HG03571 (cell line): Measurements from ENCODE around the gene APOC1.
"Not testable (repeated sequence)": the region's sequence is repeated elsewhere in the genome, so short reads cannot be mapped to it uniquely, and the experiment has no call there.

Source experiments
- ATAC-seq: cut with Tn5 transposase; IDR thresholded peaks from one replicate; pipeline ENCODE4 v1.9.1; 2021; ENCODE audit not compliant: unreplicated experiment

The APOC1 gene

DNA sequence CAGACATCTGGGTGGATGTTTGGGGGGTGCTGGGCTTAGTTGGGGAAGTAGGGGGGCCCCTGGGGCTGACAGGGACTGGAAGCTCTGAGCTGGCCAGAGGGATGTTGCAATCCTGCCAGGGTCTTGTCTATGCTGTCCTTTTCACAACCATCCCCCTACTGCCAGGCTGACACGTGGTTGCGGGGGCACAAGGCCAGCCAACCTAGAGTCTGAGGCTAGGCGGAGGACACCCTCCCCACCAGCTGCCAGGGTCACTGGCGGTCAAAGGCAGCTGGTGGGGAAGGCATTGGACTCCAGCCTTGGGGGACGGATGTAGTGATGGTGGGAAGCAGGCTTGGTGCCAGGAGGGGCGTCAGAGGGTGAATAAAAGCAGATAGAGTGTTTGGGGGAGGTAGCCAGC is 1.6 kb upstream of the APOC1 start:
- no peak for ATAC-seq

DNA sequence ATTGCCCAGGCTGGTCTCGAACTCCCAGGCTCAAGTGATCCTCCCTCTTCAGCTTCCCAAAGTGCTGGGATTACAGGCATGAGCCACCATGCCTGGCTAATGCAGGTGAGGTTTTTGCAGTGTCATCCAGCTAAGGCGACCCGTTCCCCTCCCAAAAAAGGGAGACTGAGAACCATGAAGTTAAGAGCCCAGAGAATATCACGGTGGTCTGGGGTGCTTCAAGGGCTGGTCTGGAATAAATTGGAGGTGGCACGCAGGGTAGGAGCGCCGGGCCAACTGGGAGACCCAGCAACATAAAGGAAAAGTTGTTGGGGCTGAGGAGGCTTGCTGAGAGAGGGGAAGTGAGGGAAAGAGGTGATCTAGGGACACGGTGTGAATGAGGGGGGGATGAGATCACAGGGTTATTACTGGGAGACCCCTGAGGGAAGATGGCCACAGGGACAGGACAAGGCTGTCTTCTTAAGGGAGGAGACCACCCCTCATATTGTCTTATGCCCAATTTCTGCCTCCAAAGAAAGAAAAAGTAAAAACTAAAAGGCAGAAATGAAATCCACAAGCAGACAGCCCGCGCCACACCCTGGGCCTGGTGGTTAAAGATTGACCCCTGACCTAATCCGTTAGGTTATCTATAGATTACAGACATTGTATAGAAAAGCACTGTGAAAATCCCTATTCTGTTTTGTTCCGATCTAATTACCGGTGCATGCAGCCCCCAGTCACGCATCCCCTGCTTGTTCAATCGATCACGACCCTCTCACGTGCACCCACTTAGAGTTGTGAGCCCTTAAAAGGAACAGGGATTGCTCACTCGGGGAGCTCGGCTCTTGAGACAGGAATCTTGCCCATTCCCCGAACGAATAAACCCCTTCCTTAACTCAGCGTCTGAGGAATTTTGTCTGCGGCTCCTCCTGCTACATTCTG is 636 bp upstream of the APOC1 start:
- ATAC-seq, result not testable (repeated sequence)

DNA sequence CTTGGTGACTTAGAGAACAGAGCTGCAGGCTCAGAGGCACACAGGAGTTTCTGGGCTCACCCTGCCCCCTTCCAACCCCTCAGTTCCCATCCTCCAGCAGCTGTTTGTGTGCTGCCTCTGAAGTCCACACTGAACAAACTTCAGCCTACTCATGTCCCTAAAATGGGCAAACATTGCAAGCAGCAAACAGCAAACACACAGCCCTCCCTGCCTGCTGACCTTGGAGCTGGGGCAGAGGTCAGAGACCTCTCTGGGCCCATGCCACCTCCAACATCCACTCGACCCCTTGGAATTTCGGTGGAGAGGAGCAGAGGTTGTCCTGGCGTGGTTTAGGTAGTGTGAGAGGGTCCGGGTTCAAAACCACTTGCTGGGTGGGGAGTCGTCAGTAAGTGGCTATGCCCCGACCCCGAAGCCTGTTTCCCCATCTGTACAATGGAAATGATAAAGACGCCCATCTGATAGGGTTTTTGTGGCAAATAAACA is 9.9 kb downstream of the APOC1 start:
- no peak for ATAC-seq

DNA sequence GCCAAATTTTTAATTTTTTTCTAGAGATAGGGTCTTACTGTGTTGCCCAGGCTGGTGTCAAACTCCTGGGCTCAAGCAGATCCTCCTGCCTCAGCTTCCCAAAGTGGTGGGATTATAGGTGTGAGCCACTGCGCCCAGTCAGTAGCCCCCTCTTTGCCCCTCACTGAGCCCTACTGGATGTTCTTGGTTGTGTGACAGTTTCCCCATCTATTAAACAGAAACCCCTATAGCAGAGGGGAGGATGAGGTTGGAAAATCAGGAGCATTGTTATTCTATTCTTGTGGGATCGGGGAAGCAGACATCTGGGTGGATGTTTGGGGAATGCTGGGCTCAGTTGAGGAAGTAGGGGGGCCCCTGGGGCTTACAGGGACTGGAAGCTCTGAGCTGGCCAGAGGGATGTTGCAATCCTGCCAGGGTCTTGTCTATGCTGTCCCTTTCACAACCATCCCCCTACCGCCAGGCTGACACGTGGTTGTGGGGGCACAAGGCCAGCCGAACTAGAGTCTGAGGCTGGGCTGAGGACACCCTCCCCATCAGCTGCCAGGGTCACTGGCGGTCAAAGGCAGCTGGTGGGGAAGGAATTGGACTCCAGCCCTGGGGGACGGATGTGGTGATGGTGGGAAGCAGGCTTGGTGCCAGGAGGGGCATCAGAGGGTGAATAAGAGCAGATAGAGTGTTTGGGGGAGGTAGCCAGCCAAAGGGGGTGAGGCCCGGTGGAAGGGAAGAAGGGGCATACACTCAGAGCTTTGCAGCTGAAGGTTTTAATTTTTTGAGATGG is 10.9 kb downstream of the APOC1 start:
- ATAC-seq, result no peak

DNA sequence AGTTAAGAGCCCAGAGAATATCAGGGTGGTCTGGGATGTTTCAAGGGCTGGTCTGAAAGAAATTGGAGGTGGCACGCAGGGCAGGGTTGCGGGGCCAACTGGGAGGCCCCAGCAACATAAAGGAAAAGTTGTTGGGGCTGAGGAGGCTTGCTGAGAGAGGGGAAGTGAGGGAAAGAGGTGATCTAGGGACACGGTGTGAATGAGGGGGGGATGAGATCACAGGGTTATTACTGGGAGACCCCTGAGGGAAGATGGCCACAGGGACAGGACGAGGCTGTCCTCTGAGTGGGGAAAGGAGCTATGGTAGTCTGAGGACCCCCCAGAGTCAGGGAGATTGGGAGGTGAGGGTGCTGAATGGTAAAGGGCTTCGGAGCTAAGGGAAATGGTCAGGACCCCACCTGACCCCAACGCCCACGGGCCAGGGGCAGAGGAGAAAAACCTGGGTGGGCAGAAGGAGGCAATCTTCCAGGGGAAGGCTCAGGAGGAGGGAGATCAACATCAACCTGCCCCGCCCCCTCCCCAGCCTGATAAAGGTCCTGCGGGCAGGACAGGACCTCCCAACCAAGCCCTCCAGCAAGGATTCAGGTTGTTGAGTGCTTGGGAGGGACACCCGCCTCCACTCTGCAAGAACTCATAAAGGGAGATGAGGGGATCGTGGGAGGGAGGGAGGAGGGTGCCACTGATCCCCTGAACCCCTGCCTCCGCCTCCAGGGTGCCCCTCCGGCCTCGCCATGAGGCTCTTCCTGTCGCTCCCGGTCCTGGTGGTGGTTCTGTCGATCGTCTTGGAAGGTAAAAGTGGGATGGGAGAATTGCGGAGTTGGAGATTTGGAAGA is 12.1 kb downstream of the APOC1 start:
- not testable (repeated sequence) for ATAC-seq

DNA sequence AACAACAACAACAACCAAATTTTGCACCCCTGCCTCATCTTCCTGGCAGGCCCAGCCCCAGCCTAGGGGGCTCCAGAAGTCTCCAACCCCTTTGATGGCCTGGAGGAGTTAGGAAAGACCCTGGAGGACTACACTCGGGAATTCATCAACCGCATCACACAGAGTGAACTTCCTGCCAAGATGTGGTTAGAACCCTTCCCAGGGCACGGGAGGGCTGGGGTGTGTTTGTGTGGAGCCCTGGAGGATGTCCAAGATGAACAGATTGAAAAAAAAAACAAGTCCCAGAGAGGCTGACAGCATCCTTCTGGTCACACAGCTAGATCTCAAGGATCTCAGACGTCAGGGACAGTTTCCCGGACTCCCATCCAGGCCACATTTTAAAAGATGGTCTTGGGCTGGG is 13.3 kb downstream of the APOC1 start:
- ATAC-seq, result no peak

DNA sequence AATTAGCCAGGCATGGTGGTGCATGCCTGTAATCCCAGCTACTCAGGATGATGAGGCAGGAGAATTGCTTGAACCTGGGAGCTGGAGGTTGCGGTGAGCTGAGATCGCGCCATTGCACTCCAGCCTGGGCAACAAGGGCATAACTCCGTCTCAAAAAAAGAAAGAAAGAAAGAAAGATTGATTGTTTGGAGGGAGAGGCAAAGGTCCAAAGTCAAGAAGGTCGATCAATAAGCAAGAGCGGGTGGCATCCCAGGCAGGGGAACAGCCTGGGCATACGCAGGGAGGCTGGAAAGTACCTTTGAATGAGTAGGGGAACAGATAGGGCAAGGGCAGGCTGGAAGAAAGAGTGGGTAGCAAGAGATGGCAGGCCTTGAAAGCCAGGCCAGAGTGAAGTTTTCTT is 15.7 kb downstream of the APOC1 start:
- no peak for ATAC-seq

DNA sequence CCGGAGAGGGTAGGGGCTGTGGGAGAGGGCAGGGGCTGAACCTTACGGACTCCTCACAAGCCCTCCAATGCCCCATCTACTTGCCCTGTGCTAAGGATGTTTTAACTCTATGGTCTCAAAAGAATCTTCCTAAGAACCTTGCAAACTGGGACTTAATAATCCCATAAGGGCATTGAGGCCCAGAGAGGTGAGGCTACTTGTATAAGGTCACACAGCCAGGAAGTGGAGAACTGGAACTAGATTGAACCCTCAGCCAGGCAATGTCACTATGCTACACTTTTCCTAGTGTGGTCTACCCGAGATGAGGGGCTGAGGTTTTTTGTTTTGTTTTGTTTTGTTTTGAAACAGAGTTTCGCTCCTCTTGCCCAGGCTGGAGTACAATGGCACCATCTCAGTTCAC is 17.1 kb downstream of the APOC1 start:
- no peak for ATAC-seq

DNA sequence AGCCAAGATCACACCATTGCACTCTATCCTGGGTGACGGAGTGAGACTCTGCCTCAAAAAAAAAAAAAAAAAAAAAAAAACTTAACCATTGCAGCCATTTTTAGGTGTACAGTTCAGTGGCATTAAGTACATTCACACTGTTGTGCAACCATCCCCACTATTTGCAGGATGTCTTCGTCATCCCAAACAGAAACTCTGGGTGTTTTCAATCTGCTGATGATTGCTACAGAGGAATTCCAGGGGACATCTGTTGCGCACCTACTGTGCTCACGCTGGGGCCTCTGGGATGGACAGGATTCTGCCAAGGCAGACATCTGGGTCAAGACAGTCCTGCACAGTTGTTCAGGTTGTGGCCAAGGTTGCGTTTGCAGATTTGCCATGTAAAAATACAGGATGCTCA is 25.3 kb downstream of the APOC1 start:
- ATAC-seq, result no peak

DNA sequence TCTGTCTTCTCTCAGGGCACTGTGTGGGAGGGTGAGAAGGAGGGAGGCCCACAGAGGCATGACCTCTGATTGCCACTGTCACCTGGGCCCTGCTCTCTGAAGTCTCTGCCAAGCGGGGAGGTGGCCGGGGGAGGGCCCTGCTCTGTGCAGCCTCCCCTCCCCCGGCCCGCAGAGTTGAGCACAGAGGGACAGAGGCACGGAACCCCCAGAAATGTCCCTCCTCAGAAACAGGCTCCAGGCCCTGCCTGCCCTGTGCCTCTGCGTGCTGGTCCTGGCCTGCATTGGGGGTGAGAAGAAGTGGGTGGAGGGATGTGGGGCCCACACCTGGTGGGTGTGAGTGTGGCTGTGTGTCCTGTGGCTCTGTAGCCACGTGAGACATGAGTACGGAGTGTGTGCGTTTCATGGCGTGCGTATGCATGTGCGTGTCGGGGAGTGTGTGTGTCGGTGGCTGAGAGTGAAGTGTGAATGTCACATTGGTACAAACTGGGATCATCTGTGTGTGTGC is 27.7 kb downstream of the APOC1 start, which contains the start of gene APOC4:
Gene APOC4 (plus strand): TSS at position 171 of the 505 bp plus-strand sequence. CDS start 41 bp downstream, at position 212.
- no peak for ATAC-seq

DNA sequence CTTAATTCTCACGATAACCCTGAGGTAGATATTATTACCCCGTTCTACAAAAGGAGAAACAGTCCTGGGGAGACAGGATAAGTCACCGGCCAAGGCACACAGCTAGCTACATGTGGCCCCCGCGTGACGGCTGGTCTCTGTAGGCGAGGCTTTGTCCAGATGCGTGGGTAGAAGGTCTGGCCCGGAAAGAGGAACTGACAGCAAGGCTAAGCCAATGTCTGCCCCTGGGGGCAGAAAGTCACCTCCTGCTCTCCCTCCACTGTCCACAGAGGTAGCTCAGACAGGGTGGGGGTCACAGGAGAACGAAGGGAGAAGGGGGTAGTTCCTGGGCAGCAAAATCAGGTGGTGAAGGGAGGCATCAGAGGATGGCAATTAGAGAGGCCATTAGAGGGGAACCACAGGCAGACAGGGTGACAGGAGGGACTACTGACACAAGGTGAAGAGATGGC is 29.4 kb downstream of the APOC1 start:
- ATAC-seq, result no peak

DNA sequence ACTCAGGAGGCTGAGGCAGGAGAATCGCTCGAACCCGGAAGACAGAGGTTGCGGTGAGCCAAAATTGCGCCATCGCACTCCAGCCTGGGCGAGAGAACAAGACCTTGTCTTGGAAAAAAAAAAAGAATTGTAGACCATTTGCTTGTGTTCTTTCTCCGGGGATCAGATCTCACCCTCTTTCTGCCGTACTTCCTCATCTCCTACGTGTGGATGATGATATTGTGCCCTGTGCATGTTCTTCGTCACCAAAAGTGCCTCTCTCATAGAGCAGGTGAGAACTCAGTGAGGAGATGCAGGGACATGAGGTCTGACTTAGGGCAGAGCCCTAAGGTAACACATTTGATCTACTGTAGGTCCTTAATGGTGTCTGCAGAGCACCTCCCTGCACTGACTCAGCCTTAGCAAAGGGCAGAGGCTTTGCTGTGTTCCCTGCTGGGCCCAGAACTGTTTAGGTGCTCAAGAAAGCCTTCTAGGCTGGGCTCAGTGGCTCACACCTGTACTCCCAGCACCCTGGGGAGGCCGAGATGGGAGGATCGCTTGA is 32.7 kb downstream of the APOC1 start:
- no peak for ATAC-seq

DNA sequence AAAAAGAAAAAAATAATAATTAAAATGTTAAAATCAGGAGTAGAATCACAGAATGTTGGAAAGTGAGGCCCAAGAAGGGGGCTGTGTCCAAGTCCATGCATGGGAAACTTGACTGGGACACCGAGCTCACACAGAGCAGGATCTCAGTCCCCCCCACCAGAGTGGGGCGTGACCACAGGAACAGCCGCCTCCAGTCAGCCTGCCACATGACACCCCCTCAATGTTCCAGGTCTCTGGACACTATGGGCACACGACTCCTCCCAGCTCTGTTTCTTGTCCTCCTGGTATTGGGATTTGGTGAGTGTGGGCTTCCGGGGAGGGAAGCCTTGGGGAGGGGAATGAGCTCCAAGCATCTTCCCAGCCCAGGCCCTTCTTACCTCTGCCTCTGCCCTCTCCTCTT is 33.8 kb downstream of the APOC1 start:
- ATAC-seq, result no peak

DNA sequence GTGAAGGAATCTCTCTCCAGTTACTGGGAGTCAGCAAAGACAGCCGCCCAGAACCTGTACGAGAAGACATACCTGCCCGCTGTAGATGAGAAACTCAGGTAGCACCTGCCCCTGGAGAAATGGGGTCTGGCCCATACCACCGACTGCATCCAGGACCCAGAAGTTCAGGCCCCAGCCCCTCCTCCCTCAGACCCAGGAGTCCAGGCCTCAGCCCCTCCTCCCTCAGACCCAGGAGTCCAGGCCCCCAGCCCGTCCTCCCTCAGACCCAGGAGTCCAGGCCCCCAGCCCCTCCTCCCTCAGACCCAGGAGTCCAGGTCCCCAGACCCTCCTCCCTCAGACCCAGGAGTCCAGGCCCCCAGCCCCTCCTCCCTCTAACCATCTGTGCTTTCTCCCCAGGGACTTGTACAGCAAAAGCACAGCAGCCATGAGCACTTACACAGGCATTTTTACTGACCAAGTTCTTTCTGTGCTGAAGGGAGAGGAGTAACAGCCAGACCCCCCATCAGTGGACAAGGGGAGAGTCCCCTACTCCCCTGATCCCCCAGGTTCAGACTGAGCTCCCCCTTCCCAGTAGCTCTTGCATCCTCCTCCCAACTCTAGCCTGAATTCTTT is 34.5 kb downstream of the APOC1 start:
- no peak for ATAC-seq

DNA sequence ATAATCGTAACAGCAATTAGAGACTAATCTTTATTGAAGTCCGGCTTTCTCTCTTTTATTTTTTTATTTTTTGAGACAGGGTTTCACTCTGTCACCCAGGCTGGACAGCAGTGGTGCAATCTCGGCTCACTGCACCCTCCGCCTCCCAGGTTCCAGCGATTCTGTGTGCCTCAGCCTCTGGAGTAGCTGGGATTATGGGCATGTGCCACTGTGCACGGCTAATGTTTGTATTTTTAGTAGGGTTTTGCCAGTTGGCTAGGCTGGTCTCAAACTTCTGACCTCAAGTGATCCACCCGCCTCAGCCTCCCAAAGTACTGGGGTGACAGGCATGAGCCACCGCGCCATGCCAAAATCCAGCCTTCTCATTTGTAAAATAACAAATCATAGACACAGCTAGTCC is 35.1 kb downstream of the APOC1 start:
- no peak for ATAC-seq

DNA sequence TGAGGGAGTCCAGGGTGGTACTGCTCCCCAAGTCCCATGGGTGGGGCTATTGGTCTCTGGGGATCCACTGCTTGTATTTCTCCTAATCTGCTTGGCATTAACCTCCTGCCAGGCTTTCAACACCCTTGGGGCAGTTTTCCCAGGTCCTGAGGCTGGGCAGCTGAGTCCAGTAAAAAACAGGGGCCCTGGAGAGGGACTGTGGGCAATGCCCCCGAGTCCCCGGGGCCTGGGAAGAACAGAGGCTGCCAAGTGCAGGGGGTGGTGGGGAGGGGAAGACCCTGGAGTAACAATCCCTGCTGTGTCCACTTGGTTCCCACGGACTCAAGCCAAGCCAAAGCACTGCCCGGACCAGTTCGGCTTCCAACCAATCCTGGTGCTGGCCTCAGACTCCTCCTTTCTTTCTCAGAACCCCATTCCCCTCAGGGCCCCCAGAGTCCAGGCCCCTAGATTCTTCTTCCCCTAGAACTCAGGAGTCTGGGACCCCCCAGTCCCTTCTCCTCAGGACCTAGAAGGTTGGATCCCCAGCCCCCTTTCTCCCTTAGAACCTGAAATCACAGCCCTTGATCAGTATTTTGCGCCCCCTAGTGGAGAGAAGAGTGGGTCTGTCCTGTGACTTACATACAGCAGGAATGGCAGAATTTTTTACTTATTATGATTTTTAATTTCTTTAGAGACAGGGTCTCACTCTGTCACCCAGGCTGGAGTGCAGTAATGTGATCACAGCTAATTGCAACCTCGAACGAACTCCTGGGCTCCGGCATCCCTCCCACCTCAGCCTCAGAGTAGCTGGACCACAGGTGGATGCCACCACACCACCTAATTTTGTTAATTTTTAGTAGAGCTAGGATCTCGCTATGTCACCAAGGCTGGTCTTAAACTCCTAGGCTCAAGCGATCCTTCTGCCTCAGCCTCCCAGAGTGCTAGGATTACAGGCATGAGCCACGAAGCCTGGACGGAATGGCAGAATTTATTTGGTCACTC is 37.1 kb downstream of the APOC1 start:
- no peak for ATAC-seq

DNA sequence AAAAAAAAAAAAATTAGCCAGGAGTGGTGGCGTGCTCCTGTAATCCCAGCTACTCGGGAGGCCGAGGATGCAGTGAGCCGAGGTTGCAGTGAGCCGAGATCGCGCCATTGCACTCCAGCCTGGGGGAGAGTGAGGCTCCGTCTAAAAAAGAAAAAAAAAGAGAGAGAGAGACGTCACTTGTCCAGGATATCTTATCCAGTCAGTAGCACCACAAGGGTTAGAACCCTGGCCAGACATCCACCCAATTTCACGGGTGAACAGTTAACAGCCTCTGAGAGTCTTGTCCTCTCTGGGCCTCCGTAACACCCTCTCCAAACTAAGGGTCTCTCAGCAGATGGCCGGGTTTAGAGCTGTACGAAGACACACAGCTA is 39.9 kb downstream of the APOC1 start:
- no peak for ATAC-seq

DNA sequence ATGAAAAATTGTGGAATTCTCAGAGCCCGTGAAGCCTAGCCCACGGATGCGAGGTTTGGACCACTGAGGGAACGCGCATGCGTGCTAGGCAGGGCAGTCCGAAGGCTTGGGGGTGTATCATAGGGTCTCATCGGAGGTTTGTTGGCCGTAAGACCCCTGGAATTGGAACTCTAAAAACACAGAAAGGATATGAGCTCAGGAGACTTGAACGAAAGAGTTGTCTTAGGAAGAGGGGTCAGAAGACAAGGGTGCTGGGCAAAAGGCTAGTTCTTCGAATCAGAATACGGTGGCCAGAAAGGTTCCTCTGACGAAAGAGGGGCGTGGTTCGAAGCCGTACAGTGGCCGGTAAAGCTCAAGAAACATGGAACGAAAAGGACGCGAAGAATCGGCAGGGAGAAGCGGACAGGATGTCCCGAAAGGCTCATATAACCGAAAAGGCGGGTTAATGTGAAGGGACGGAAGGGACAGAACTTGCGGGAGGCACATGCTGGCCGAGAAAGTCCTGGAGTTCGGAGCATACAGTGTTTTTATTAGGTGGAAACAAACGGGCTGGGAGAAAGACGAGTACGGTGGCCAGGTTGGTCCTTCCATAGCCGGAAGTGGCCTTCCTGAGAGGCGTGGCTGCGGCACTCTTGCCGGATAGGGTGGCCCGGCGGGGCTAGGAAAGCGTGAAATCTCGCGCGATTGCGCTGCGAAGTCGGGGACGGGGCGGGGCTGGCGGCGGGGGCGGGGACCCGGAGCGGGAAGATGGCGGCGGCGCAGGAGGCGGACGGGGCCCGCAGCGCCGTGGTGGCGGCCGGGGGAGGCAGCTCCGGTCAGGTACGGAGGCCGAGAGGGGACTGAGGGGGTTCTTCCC is 40.5 kb downstream of the APOC1 start, which contains the start of gene CLPTM1:
Gene CLPTM1 (plus strand): TSS at position 732 of the 856 bp plus-strand sequence. CDS start 16 bp downstream, at position 748.
- peak; percentile 72 for ATAC-seq
